Peyer's patch (tissue), 4 donors: ENCODE results near the gene TFPI.
"Not testable (repeated sequence)": the region's sequence is repeated elsewhere in the genome, so short reads cannot be mapped to it uniquely, and the experiment has no call there.

Experiments used
- POLR2A ChIP-seq, 2 donors: fragments of 450-650 bp; IDR thresholded peaks; one replicate each; pipeline ENCODE4 v1.5.1; 2017; ENCODE audit warnings: antibody characterized with exemption in 2 of 2, mild to moderate bottlenecking in 2 of 2, moderate library complexity in 2 of 2
- TF ChIP-seq, protein P1 (sequence below), 6 experiments: fragments of 450-650 bp in 4 of 6; fragments of 200-600 bp in 2 of 6; sonication (generic) in 1 of 6; IDR thresholded peaks; one replicate each; pipeline ENCODE4 v1.5.1; 2017 to 2019; ENCODE audit warnings: antibody characterized with exemption in 6 of 6, mild to moderate bottlenecking in 3 of 6, moderate library complexity in 1 of 6

- TF ChIP-seq, protein P1, sequence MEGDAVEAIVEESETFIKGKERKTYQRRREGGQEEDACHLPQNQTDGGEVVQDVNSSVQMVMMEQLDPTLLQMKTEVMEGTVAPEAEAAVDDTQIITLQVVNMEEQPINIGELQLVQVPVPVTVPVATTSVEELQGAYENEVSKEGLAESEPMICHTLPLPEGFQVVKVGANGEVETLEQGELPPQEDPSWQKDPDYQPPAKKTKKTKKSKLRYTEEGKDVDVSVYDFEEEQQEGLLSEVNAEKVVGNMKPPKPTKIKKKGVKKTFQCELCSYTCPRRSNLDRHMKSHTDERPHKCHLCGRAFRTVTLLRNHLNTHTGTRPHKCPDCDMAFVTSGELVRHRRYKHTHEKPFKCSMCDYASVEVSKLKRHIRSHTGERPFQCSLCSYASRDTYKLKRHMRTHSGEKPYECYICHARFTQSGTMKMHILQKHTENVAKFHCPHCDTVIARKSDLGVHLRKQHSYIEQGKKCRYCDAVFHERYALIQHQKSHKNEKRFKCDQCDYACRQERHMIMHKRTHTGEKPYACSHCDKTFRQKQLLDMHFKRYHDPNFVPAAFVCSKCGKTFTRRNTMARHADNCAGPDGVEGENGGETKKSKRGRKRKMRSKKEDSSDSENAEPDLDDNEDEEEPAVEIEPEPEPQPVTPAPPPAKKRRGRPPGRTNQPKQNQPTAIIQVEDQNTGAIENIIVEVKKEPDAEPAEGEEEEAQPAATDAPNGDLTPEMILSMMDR (IDR thresholded peaks at IDR 0.05), result not testable (repeated sequence)
- not testable (repeated sequence) for TF ChIP-seq POLR2A (IDR thresholded peaks at IDR 0.05)
These were observed 17.8 kb upstream of the TFPI start for GRCh38 chr2:187571996-187572395.
